ENCODE data around the gene STX3. TPM values are rescaled to one million over a fixed set of nuclear protein-coding genes. Genes with fewer than 3 reads are reported as not detected.
A peak's percentile ranks its signal among the peaks of the same experiment; 100 is the strongest.
"Not testable (repeated sequence)": the region's sequence is repeated elsewhere in the genome, so short reads cannot be mapped to it uniquely, and the experiment has no call there.

The STX3 gene
- polyA plus RNA-seq, 1 donor from 2014 or later: 4.9 TPM

DNA sequence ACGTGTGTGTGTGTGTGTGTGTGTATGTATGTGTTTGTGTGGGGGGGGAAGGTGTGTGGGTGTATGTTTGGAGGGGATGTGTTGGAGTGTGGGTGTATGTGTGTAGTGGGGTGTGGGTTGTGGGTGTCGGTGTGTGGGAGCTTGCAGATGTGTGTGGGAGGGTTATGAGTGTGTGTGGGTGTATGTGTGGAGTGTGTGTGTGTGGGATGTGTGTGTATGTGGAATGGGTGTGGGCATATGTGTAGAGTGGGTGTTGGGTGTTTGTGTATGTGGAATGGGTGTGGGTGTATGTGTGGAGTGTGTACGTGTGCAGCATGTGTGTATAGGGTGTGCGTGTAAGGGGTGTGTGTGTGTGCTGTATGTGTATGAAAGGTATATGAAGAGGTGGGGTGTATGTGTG, 14.7 kb downstream of the STX3 start:
- H3K36me3 Mint-ChIP-seq: peaks cover 8% of the 10 kb centered on the region
- H3K9me3 Mint-ChIP-seq: peaks cover 0 to 4% (median 0%) of the 10 kb centered on the region in 3 donors
- no peak overlapping the region for H3K27ac Mint-ChIP-seq
- H3K4me1 Mint-ChIP-seq: peaks cover 18 to 35% (median 26%) of the 10 kb centered on the region in 3 donors
- H3K4me3 Mint-ChIP-seq: no peak overlapping the region
- no peaks in the 10 kb centered on the region for H3K27me3 Mint-ChIP-seq

DNA sequence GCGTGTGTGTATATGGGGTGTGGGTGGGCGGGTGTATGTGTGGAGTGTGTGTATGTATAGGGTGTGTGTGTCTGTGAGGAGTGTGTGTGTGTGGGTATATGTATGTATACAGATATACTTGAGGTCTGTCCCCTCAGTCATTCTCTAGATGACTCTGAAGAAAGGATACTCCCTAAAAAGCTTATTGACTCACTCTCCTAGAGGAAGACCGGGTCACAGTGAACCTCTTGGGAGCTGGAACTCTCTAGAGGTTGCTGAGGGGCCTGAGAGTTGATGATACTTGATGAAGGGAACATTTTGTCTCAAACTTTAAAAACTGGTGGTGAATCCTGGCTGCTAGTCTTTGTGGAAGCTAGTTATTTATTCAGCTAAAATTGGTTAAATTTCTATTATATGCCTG, 15.1 kb downstream of the STX3 start:
- Mint-ChIP-seq H3K36me3 (peaks cover 8% of the 10 kb centered on the region), H3K27me3 (no peaks in the 10 kb centered on the region), H3K9me3 (peaks cover 0 to 4% (median 0%) of the 10 kb centered on the region in 3 donors), H3K4me1 (peaks cover 18 to 31% (median 26%) of the 10 kb centered on the region in 3 donors), H3K4me3 (no peak overlapping the region), H3K27ac (peak overlapping the region in 1 of 3 donors; percentile 55)

DNA sequence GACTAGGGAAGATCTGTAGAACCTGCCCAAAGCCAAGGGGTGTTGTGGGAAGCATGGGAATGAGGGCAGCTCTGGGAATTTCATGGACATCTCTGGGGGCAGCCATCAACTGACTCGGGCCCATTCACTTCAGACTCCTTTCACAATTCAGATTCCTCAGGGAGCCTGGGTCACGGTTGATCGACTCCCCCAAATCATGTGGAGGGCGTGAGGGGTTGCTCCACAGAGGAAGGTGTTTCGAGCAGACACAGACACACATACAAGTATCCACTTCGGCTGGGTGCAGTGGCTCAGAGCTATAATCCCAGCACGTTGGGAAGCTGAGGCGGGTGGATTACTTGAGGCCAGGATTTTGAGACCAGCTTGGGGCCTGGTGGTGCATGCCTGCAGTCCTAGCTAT, 15.7 kb downstream of the STX3 start:
- peak overlapping the region in 1 of 4 donors; percentile 34 for H3K4me3 Mint-ChIP-seq
- H3K36me3 Mint-ChIP-seq: peaks cover 8% of the 10 kb centered on the region
- H3K27ac Mint-ChIP-seq: peak overlapping the region in 1 of 3 donors; percentile 55
- H3K4me1 Mint-ChIP-seq: peaks cover 18 to 31% (median 26%) of the 10 kb centered on the region in 3 donors
- H3K27me3 Mint-ChIP-seq: no peaks in the 10 kb centered on the region
- peaks cover 0 to 4% (median 0%) of the 10 kb centered on the region in 3 donors for H3K9me3 Mint-ChIP-seq

DNA sequence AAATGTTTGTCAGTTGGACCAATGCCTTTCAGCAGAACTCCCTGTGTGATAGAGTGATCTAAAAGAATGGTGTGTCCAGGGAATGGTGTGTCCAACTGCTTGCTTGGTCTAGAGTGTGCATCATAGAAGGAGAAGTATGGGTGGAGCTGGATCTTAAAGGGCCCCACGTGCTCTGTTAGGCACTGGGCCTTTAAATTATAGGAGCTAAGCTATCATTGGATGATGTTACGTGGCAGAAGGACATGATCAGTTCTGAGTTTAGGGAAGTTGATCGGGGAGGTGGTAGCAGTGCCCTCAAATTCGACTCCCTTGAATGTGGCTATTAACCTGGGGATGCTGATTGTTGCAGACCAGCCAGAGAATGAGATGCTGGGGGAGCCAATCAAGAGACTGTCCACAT, 16.4 kb downstream of the STX3 start:
- Mint-ChIP-seq H3K36me3 (peaks cover 8% of the 10 kb centered on the region), H3K27me3 (no peaks in the 10 kb centered on the region), H3K4me1 (peaks cover 18 to 27% (median 23%) of the 10 kb centered on the region in 3 donors), H3K4me3 (peak overlapping the region in 2 of 4 donors; percentile 69 to 83), H3K9me3 (peaks cover 0 to 4% (median 0%) of the 10 kb centered on the region in 3 donors), H3K27ac (peak overlapping the region in 2 of 3 donors; percentile 56 to 94)

DNA sequence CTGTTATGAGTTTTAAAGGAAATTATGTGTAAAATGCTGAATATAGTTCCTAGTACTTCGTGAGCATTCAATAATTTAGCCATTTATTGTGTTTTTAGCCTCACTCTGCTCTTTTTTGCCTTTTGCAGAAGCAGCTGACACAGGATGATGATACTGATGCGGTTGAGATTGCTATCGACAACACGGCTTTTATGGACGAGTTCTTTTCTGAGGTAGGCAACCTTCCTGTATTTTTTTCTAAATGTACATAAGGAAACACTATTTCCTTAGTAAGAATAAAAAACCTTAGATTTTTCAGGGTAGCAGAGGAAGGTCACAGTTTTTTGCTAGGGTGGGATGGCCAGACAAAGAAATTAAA, 17.9 kb downstream of the STX3 start:
- peaks cover 15 to 19% (median 18%) of the 10 kb centered on the region in 3 donors for H3K4me1 Mint-ChIP-seq

DNA sequence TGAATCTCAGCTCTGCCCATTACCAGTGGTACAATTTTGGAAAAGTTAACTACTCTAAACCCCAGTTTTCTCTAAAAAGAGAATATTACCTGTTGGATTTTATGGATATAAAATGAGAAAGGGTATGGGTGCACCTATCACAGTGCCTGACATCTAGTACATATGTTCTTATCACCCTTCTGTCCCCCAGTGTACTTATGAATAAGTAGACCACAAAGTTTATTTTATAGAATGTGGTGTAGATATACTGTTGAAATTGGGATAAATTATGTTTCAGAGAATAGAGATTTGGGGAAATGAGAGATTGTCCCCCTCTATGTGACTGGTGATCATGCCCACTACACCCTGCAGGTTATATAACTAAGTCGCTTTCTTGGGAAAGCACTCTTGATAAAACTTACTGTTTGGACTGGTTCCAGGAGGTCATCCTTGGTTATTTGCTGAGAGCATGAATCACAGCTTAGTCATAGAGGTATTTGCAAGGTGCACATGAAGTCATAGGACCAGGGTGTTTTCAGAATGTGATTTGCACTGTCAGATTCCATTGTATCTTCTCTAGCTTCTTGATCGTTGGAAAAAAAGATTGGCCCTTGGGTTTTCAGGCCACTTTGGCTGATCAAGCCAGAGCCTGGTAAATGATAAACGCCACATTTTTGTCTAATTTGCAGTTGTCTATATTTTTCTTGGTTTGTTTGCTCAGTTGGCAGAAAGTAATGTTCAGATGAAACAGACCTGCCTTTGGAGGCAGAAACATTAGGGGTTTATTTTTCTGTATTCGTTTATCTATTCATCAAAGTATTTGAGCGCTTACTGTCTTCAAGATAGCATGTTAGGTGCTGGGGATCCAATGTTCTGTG, 21.3 kb downstream of the STX3 start:
- Mint-ChIP-seq H3K27me3 (no peaks in the 10 kb centered on the region), H3K4me1 (peaks cover 12 to 14% (median 13%) of the 10 kb centered on the region in 3 donors), H3K4me3 (no peak overlapping the region), H3K9me3 (peaks cover 0 to 4% (median 0%) of the 10 kb centered on the region in 3 donors), H3K27ac (no peak overlapping the region), H3K36me3 (peaks cover 8% of the 10 kb centered on the region)

More for the DNA sequence above, 17.9 kb downstream of the STX3 start:
- Mint-ChIP-seq H3K36me3 (peaks cover 8% of the 10 kb centered on the region), H3K4me3 (no peak overlapping the region), H3K27me3 (no peaks in the 10 kb centered on the region), H3K9me3 (peaks cover 0 to 4% (median 0%) of the 10 kb centered on the region in 3 donors), H3K27ac (no peak overlapping the region)

DNA sequence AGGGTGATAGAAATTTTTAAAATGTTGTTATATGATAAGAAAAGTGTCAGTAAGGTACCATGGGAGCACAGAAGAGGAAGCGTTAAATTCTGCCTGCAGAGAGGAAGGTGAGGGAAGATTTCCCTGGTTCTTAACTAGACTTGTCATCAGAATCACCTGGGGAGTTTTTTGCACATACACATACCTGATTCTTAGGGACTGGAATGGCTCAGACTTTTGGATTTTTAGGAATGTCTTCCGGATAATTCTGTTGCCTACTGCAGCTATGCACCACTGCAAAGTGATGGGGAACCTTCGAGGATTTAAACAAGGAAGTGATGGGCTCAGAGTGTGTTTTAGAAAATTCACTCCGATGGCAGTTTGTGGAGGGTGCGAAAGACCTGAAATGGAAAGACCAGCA, 21.9 kb downstream of the STX3 start:
- H3K4me1 Mint-ChIP-seq: peaks cover 7 to 8% (median 8%) of the 10 kb centered on the region in 3 donors
- H3K27ac Mint-ChIP-seq: no peak overlapping the region
- no peaks in the 10 kb centered on the region for H3K9me3 Mint-ChIP-seq
- no peak overlapping the region for H3K4me3 Mint-ChIP-seq
- H3K36me3 Mint-ChIP-seq: peaks cover 7% of the 10 kb centered on the region
- no peaks in the 10 kb centered on the region for H3K27me3 Mint-ChIP-seq

DNA sequence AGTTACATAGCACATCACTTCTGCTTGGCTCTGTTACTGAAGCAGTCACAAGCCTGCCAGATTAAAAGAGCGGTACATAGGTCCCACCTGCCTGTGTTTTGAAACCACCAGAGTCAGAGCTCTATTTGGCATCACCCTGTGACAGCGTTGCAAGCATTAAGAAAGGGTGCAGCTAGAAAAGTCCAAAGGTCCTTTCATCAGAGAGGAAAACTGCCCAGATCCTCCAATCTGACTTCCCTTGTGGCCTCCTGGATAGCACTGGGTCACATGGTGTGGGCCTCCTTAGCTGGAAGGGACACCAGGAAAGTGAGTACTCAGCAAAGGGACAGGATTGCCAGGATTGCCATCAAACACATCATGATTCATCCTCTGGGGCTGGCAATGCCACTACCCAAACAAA, 22.9 kb downstream of the STX3 start:
- Mint-ChIP-seq H3K27me3 (no peaks in the 10 kb centered on the region), H3K36me3 (peaks cover 5% of the 10 kb centered on the region), H3K27ac (no peak overlapping the region), H3K9me3 (no peaks in the 10 kb centered on the region), H3K4me3 (no peak overlapping the region), H3K4me1 (no peaks in the 10 kb centered on the region)

DNA sequence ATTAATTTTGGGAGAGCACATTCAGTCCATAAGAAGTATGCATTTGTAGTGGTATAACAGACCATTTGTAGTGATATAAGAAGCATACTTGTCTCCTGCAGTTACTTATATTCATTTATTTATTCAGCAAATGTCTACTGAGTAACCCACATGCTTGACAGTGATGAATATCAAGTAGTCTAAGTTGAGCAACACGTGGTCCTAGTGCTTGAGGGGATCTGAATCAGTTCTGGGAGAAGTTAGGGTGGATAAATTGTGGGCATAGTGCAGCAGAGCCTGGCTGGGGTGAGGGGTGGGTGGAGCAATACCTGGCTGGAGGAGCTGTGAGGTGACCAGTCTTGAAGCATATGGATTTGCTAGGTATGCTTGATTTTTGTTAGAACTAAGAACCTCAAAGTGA, 24.3 kb downstream of the STX3 start:
- Mint-ChIP-seq H3K27me3 (no peaks in the 10 kb centered on the region), H3K4me3 (no peak overlapping the region), H3K27ac (no peak overlapping the region), H3K9me3 (peaks cover 0 to 2% (median 2%) of the 10 kb centered on the region in 3 donors), H3K36me3 (peaks cover 6% of the 10 kb centered on the region), H3K4me1 (no peaks in the 10 kb centered on the region)

DNA sequence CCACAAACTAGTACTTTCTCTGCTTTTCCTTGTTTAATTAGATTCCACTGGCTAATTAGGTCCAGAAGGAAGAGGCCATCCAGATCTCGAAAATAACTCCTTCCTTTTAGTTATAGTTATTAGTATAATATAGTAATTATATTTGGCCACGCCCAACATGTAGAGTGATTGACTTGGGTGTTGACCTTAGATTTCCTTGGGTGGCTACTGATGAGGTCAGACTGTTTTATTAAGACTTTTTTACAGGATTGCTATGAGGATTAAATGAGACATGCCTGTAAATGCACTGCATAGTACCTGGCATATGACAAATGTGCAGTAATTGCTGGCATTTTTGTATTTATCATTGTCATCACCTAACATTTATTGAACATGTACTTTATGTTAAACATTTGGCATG, 26.9 kb downstream of the STX3 start:
- H3K4me3 Mint-ChIP-seq: no peak overlapping the region
- H3K9me3 Mint-ChIP-seq: peaks cover 0 to 2% (median 2%) of the 10 kb centered on the region in 3 donors
- H3K36me3 Mint-ChIP-seq: peaks cover 3% of the 10 kb centered on the region
- no peaks in the 10 kb centered on the region for H3K4me1 Mint-ChIP-seq
- H3K27ac Mint-ChIP-seq: no peak overlapping the region
- H3K27me3 Mint-ChIP-seq: no peaks in the 10 kb centered on the region

DNA sequence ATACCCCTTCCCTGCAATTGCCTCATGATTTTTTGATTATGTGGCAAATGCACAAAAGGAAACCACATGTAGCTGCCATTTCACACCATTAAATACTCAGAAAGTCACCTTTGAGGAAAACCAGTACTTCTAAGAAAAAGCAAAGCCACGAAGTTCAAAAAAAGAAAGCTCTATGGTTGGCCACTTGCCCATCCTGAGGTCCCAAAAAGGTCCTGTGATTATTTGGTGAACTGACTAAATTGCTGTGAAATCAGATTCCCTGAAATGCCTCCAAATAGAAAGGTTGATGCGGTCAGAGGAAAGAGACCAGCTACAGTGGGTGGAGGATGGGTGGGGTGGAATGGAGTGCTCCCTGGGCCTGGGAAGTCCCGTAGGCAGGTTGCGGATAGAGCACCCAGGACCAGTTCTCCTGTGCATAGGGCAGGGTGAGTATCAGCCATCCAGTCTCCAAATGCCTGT, 28.5 kb downstream of the STX3 start:
- H3K4me1 Mint-ChIP-seq: no peaks in the 10 kb centered on the region
- H3K36me3 Mint-ChIP-seq: peaks cover 5% of the 10 kb centered on the region

DNA sequence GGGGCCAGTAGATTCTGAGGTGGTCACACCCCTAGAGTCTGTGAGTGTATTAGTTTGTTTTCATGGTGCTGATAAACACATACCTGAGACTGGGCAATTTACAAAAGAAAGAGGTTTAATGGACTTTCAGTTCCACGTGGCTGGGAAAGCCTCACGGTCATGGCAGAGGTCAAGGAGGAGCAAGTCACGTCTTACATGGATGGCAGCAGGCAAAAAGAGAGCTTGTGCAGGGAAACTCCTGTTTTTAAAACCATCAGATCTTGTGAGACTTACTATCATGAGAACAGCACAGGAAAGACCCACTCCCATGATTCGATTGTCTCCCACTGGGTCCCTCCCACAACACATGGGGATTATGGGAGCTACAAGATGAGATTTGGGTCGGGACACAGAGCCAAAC, 29.3 kb downstream of the STX3 start:
- H3K9me3 Mint-ChIP-seq, H3K4me1 Mint-ChIP-seq, H3K27me3 Mint-ChIP-seq, H3K4me3 Mint-ChIP-seq, H3K27ac Mint-ChIP-seq, H3K36me3 Mint-ChIP-seq: not testable (repeated sequence)

More for the DNA sequence above, 28.5 kb downstream of the STX3 start:
- H3K4me3 Mint-ChIP-seq: no peak overlapping the region
- peaks cover 0 to 2% (median 2%) of the 10 kb centered on the region in 3 donors for H3K9me3 Mint-ChIP-seq
- no peaks in the 10 kb centered on the region for H3K27me3 Mint-ChIP-seq
- no peak overlapping the region for H3K27ac Mint-ChIP-seq

DNA sequence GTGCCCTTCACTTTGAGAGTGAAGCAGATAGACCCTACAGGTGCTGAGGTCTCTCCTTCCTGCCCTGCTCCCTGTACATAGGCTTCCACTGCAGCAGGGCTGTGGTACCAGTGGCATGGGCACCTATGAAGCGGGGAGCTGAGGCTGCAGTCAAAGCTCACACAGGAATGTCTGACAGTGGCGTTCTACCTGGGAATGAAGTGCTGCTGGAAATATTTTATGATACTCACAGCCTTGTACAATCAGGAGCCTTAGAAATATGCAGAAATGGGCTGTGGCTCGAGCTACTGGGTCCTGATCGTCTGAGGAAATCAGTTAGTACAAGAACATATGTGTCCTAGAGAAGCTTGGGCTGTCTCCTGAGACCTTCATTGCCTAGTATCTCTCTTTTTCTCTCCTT, 30.6 kb downstream of the STX3 start:
- H3K27ac Mint-ChIP-seq: no peak overlapping the region
- H3K9me3 Mint-ChIP-seq: peaks cover 0 to 2% (median 2%) of the 10 kb centered on the region in 3 donors
- H3K4me1 Mint-ChIP-seq: no peaks in the 10 kb centered on the region
- no peak overlapping the region for H3K4me3 Mint-ChIP-seq
- H3K27me3 Mint-ChIP-seq: no peaks in the 10 kb centered on the region
- H3K36me3 Mint-ChIP-seq: peaks cover 5% of the 10 kb centered on the region

DNA sequence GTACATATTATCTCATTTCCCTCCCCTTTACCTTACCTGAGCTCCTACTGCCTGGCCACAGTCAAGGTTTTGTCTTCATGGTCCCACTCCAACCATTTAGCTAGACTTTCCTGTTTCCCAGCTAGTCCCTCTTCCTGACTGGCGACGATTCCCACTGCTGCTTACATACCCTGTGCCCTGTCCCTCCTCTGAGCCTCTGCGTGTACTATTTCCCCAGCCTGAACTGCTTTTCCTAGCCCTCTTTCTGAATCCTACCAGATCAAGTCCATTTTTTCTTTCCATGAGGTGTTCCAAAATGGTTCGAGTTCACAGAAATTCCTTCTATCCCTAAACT, 32.0 kb downstream of the STX3 start:
- Mint-ChIP-seq H3K4me3 (no peak overlapping the region), H3K4me1 (no peaks in the 10 kb centered on the region), H3K27ac (no peak overlapping the region), H3K9me3 (peaks cover 0 to 2% (median 2%) of the 10 kb centered on the region in 3 donors), H3K36me3 (peaks cover 5% of the 10 kb centered on the region), H3K27me3 (no peaks in the 10 kb centered on the region)

DNA sequence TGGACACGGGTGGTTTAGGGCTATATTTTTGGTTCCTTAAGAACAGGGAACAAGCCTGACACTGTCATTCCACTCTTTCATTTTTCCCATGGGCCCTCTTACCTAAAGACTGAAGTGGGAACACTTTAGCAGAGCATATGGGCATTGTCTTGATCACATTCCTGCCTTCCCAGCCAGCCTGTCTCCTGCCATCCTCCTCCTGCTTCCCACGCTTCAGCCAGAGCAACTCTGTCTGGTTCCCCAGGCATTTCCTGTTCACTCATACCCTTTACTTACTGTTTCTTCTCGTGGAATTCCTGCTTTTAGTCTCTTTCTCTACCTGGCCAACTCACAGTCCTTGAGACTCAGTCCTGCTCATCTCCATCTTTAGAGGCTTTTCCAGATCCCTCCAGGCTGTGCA, 32.6 kb downstream of the STX3 start:
- peaks cover 0 to 2% (median 2%) of the 10 kb centered on the region in 3 donors for H3K9me3 Mint-ChIP-seq
- no peaks in the 10 kb centered on the region for H3K27me3 Mint-ChIP-seq
- H3K27ac Mint-ChIP-seq: peak overlapping the region in 1 of 3 donors; percentile 25
- H3K4me3 Mint-ChIP-seq: no peak overlapping the region
- no peaks in the 10 kb centered on the region for H3K4me1 Mint-ChIP-seq
- H3K36me3 Mint-ChIP-seq: peaks cover 5% of the 10 kb centered on the region

DNA sequence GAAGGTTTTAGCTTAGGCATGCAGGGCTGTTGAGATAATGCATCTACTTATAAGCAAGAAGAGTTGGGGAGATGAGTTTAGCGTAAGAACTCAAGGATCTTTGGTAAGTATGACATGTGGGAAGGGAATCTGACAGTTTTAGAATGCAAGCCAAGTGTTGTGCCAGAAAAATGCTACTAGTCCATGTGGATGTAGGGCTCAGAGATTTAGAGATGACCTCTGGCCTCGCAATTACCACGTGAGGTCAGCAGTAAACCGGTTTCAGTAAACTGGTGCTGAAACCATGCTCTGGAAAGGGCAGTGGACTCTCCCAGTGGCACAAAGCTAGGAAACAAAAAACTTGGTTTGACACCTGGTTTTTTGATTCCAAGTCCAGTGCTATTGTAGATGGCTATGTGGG, 36.5 kb downstream of the STX3 start:
- Mint-ChIP-seq H3K4me1 (no peaks in the 10 kb centered on the region), H3K27me3 (no peaks in the 10 kb centered on the region), H3K36me3 (peaks cover 6% of the 10 kb centered on the region), H3K27ac (no peak overlapping the region), H3K9me3 (no peaks in the 10 kb centered on the region), H3K4me3 (no peak overlapping the region)

Measured in IgD-negative memory B cell (primary cell).